Mesendoderm (in vitro differentiated cells): ENCODE data around the gene CD300A.

Experiments used
- DNase-seq: peaks from one replicate; pipeline ENCODE4 v3.0.0; 2013
- H2AK5ac ChIP-seq: 2 replicates; pipeline ENCODE4 v1.6.1; 2013; ENCODE audit warnings: low read length, inconsistent platforms
- H2BK120ac ChIP-seq: 2 replicates; pipeline ENCODE4 v1.6.1; 2013; ENCODE audit warnings: low read depth, mild to moderate bottlenecking, low read length, moderate library complexity, mixed read lengths
- H2BK15ac ChIP-seq: replicated peaks from 2 replicates; pipeline ENCODE4 v1.6.1; 2013; ENCODE audit warnings: low read depth, mild to moderate bottlenecking, moderate library complexity
- H2BK5ac ChIP-seq: 2 replicates; pipeline ENCODE4 v1.6.1; 2013; ENCODE audit warnings: low read length, inconsistent platforms
- H3K18ac ChIP-seq: 2 replicates; pipeline ENCODE4 v1.6.1; 2013; ENCODE audit warnings: mild to moderate bottlenecking, low read length, mixed read lengths
- H3K23ac ChIP-seq: one replicate; pipeline ENCODE4 v1.6.1; 2013; ENCODE audit warnings: low read length
- H3K27ac ChIP-seq: 2 replicates; pipeline ENCODE4 v1.5.1; 2013; ENCODE audit warnings: low read depth, mild to moderate bottlenecking, inconsistent platforms, low read length, moderate library complexity
- H3K27me3 ChIP-seq: 2 replicates; pipeline ENCODE4 v1.6.1; 2013; ENCODE audit warnings: low read length, control low read depth, mild to moderate bottlenecking, inconsistent platforms; ENCODE audit not compliant: insufficient read depth, poor library complexity
- H3K36me3 ChIP-seq: 2 replicates; pipeline ENCODE4 v1.6.1; 2013; ENCODE audit warnings: low read length, inconsistent platforms; ENCODE audit not compliant: control insufficient read depth, insufficient read depth
- H3K4ac ChIP-seq: one replicate; pipeline ENCODE4 v1.6.1; 2013; ENCODE audit warnings: low read depth, mild to moderate bottlenecking, low read length, moderate library complexity
- H3K4me1 ChIP-seq: 2 replicates; pipeline ENCODE4 v1.6.1; 2013; ENCODE audit warnings: low read depth, low read length, inconsistent platforms; ENCODE audit not compliant: control insufficient read depth
- H3K4me2 ChIP-seq: 2 replicates; pipeline ENCODE4 v1.6.1; 2013; ENCODE audit warnings: low read length
- H3K4me3 ChIP-seq: 2 replicates; pipeline ENCODE4 v1.5.1; 2013; ENCODE audit warnings: mild to moderate bottlenecking, low read length
- H3K56ac ChIP-seq: one replicate; pipeline ENCODE4 v1.6.1; 2013; ENCODE audit warnings: low read length
- H3K79me1 ChIP-seq: 2 replicates; pipeline ENCODE4 v1.6.1; 2013; ENCODE audit warnings: low read length, inconsistent platforms
- H3K79me2 ChIP-seq: 2 replicates; pipeline ENCODE4 v1.6.1; 2013; ENCODE audit warnings: mild to moderate bottlenecking, low read length; ENCODE audit not compliant: control insufficient read depth, insufficient read depth
- H3K9ac ChIP-seq: 2 replicates; pipeline ENCODE4 v1.6.1; 2013; ENCODE audit warnings: low read length, inconsistent platforms
- H4K5ac ChIP-seq: one replicate; pipeline ENCODE4 v1.6.1; 2013; ENCODE audit warnings: low read length
- H4K8ac ChIP-seq: one replicate; pipeline ENCODE4 v1.6.1; 2013; ENCODE audit warnings: low read depth, mild to moderate bottlenecking, control low read depth, low read length, moderate library complexity
- WGBS: extraction: QIAGEN DNeasy Blood & Tissue Kit; methylation state at CpG from one replicate; pipeline ENCODE4 v1.1.7; 2013; ENCODE audit warnings: low lambda C conversion rate, missing lambda C conversion rate; ENCODE audit not compliant: insufficient coverage; ENCODE audit errors: extremely low coverage; 5-methylcytosine and 5-hydroxymethylcytosine counted together

Gene CD300A

DNA sequence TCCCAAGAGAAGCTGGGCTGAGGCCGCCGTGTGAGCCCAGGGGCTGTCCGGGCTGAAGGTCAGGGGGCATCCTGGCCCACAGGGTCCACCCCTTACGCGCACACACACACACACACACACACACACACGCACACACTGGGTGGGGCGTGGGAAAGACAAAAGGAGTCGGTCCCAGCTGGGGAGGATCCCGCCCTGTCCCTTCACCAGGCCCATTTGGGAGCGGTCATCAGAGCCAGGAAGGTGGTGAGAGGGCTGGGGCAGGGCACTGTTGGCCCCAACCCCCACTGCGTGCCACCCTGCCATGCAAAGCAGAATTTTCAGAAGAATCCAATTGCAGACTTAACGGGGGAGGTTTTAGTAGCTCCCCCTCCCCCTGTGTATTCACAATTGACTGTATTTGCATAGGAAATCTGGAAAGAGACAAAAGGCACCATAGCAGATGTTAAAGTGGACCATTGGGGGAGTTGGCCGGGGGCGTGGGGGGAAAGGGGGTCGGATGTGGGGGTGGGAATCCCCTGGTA lies 11.3 kb upstream of the CD300A start:
- Histone ChIP-seq H3K18ac (no peak overlapping the region), H3K79me1 (no peaks in the 10 kb centered on the region), H3K23ac (no peak overlapping the region), H3K4me2 (no peak overlapping the region), H3K27me3 (peaks cover 5% of the 10 kb centered on the region), H3K9ac (peak overlapping the region; percentile 81), H4K5ac (no peak overlapping the region), H3K4me3 (no peak overlapping the region), H3K27ac (no peak overlapping the region), H4K8ac (no peak overlapping the region), H3K79me2 (no peaks in the 10 kb centered on the region), H2BK15ac (no peak overlapping the region), H2AK5ac (no peak overlapping the region), H2BK120ac (no peak overlapping the region), H3K4ac (no peak overlapping the region), H2BK5ac (no peak overlapping the region), H3K56ac (peak overlapping the region; percentile 81), H3K36me3 (no peaks in the 10 kb centered on the region), H3K4me1 (peaks cover 7% of the 10 kb centered on the region)
- no peak for DNase-seq
- WGBS, result no CpG with 5 or more reads among the region's 15 CpGs

DNA sequence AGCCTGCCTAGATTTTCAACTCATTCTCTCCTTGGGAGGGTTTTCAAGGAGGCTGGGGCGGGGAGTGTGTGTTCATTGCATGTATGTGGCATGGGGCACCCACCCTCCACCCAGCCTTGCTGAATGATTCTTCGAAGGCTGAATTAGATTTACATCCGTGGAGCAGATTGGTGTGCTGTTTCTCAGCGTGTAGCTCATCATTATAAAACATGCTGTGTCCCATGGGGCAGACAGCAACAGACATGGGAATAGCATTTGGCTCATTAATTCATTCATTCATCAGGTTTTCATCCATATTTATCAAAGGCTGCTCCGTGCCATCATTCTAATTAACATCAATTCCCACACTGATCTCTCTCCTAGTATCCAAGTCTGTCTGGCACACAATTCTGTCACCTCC lies 10.6 kb upstream of the CD300A start:
- Histone ChIP-seq H3K9ac (no peak overlapping the region), H2BK120ac (no peak overlapping the region), H3K4ac (no peak overlapping the region), H3K79me2 (no peaks in the 10 kb centered on the region), H3K18ac (no peak overlapping the region), H3K4me2 (no peak overlapping the region), H3K4me3 (no peak overlapping the region), H3K27ac (no peak overlapping the region), H3K79me1 (no peaks in the 10 kb centered on the region), H2BK15ac (no peak overlapping the region), H3K36me3 (no peaks in the 10 kb centered on the region), H3K56ac (no peak overlapping the region), H2AK5ac (no peak overlapping the region), H4K8ac (no peak overlapping the region), H2BK5ac (no peak overlapping the region), H3K23ac (no peak overlapping the region), H3K27me3 (peaks cover 5% of the 10 kb centered on the region), H4K5ac (no peak overlapping the region), H3K4me1 (peaks cover 7% of the 10 kb centered on the region)
- no peak for DNase-seq
- no CpG with 5 or more reads among the region's 5 CpGs for WGBS

DNA sequence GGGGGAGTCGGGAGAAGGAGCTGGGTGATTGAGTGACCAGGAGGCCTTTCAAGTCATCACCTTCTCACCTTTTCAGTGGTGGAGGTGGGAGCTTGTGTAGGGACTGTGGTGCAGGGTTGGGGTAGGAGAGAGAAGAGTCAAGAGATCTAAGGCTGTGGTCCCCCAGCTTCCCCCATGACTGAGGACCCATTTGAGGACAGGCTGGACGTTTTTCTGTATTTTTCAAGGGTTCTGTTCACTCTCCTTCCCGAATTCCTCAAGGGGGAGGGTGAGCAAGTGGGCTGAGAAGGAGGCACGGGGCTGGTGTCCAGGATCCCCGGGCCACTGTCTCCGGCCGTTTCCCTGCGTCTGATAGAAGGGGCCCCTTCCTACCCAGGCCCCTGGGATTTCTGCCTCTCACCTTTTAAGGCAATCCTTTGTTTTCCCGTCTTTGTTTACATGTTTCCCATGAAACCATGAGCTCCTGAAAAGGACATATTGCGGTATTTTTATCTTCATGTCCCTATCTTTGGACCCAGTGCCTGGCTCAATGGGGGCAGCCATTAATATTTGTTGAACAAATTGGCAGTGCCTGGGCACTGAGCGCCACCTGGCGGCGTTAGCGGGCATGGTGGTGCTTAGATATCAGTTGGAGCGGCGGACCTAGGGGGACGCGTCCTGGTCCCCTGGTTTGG lies 9.2 kb upstream of the CD300A start:
- no peak overlapping the region for H2BK15ac ChIP-seq
- no peak overlapping the region for H3K27ac ChIP-seq
- H3K56ac ChIP-seq, result no peak overlapping the region
- no peaks in the 10 kb centered on the region for H3K79me2 ChIP-seq
- H2BK5ac ChIP-seq, result no peak overlapping the region
- peaks cover 5% of the 10 kb centered on the region for H3K27me3 ChIP-seq
- DNase-seq, result peak; percentile 62
- H4K8ac ChIP-seq, result no peak overlapping the region
- H4K5ac ChIP-seq, result no peak overlapping the region
- H2BK120ac ChIP-seq, result no peak overlapping the region
- H3K23ac ChIP-seq, result no peak overlapping the region
- H3K36me3 ChIP-seq, result no peaks in the 10 kb centered on the region
- no CpG with 5 or more reads among the region's 18 CpGs for WGBS
- no peak overlapping the region for H3K9ac ChIP-seq
- H3K4me3 ChIP-seq, result no peak overlapping the region
- no peak overlapping the region for H3K4me2 ChIP-seq
- H2AK5ac ChIP-seq, result no peak overlapping the region
- no peak overlapping the region for H3K4ac ChIP-seq
- no peaks in the 10 kb centered on the region for H3K79me1 ChIP-seq
- peaks cover 7% of the 10 kb centered on the region for H3K4me1 ChIP-seq
- no peak overlapping the region for H3K18ac ChIP-seq

DNA sequence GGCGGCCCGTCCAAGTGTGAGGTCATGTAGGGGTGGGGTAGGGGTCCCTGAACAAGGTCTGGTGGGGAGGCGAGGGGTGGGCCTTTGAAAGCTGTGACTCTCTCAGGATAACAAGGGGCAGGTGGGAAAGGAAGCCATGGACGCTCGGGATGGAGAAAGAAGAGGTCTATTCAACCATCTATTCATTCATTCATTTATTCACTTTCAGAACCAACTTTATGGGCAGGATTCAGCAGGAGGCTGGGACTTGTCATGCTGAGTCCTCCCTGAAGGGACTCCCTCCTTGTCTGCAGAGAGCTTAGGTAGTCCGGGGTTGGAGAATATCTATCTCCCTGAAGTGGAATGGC lies 8.6 kb upstream of the CD300A start:
- H4K8ac ChIP-seq, result no peak overlapping the region
- peaks cover 7% of the 10 kb centered on the region for H3K4me1 ChIP-seq
- no peaks in the 10 kb centered on the region for H3K79me1 ChIP-seq
- no peak for DNase-seq
- no peak overlapping the region for H3K9ac ChIP-seq
- no peak overlapping the region for H3K4me3 ChIP-seq
- H3K23ac ChIP-seq, result no peak overlapping the region
- no peak overlapping the region for H4K5ac ChIP-seq
- H3K56ac ChIP-seq, result no peak overlapping the region
- H3K27me3 ChIP-seq, result peaks cover 3% of the 10 kb centered on the region
- H3K36me3 ChIP-seq, result no peaks in the 10 kb centered on the region
- H3K18ac ChIP-seq, result no peak overlapping the region
- no peak overlapping the region for H2BK15ac ChIP-seq
- no peak overlapping the region for H2BK120ac ChIP-seq
- no peak overlapping the region for H2AK5ac ChIP-seq
- H3K4ac ChIP-seq, result no peak overlapping the region
- H3K79me2 ChIP-seq, result no peaks in the 10 kb centered on the region
- no peak overlapping the region for H3K4me2 ChIP-seq
- no CpG with 5 or more reads among the region's 6 CpGs for WGBS
- H3K27ac ChIP-seq, result no peak overlapping the region
- H2BK5ac ChIP-seq, result no peak overlapping the region

DNA sequence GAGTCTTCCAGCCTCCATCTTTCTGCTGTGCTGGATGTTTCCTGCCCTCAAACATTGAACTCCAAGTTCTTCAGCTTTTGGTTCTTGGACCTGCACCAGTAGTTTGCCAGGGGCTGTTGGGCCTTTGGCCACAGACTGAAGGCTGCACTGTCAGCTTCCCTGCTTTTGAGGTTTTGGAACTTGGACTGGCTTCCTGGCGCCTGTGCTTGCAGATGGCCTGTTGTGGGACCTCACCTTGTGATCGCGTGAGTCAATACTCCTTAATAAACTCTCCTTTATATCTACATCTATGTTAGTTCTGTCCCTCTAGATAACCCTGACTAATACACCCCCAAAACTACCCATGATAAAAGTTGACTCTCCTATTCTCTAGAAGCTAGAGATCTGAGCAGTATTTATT lies 7.6 kb upstream of the CD300A start:
- Histone ChIP-seq H3K79me2 (no peaks in the 10 kb centered on the region), H3K4ac (no peak overlapping the region), H4K5ac (no peak overlapping the region), H2AK5ac (no peak overlapping the region), H2BK120ac (no peak overlapping the region), H3K4me2 (no peak overlapping the region), H2BK5ac (no peak overlapping the region), H2BK15ac (no peak overlapping the region), H3K36me3 (no peaks in the 10 kb centered on the region), H3K4me1 (peaks cover 4% of the 10 kb centered on the region), H3K9ac (no peak overlapping the region), H3K79me1 (no peaks in the 10 kb centered on the region), H3K23ac (no peak overlapping the region), H4K8ac (no peak overlapping the region), H3K27ac (no peak overlapping the region), H3K27me3 (no peaks in the 10 kb centered on the region), H3K4me3 (no peak overlapping the region), H3K18ac (no peak overlapping the region), H3K56ac (no peak overlapping the region)
- no peak for DNase-seq
- no CpG with 5 or more reads among the region's 3 CpGs for WGBS

DNA sequence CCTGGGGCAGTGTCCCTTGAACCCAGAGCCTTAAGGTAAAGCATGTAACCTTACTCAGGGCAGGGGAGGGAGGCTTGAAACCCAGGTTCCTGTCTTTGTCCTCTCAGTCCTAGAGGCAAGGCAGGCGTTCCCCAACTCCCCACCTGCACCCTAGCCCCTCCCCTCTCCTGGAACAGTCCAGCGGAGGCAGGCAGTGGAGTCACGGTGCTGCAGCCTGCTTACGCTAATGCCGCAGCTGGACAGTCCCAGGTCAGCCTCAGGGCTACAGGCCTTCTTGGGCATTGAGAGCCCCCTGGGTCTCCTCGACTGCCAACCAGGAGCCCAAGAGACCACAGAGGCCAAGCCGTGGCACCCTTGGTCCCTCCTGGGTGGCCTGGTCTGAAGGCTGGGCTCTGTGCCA lies 6.8 kb upstream of the CD300A start:
- Histone ChIP-seq H2BK5ac (no peak overlapping the region), H2BK120ac (no peak overlapping the region), H3K79me2 (no peaks in the 10 kb centered on the region), H3K27me3 (no peaks in the 10 kb centered on the region), H3K18ac (no peak overlapping the region), H3K4ac (no peak overlapping the region), H3K9ac (no peak overlapping the region), H3K4me1 (peaks cover 2% of the 10 kb centered on the region), H3K56ac (no peak overlapping the region), H3K79me1 (no peaks in the 10 kb centered on the region), H3K23ac (no peak overlapping the region), H3K36me3 (no peaks in the 10 kb centered on the region), H3K4me2 (no peak overlapping the region), H4K5ac (no peak overlapping the region), H3K4me3 (no peak overlapping the region), H2AK5ac (no peak overlapping the region), H4K8ac (no peak overlapping the region), H3K27ac (no peak overlapping the region), H2BK15ac (no peak overlapping the region)
- WGBS, result no CpG with 5 or more reads among the region's 7 CpGs
- DNase-seq, result no peak
